GM23338 (cell line): ENCODE data around the gene KAZN. TPM values are rescaled to one million over a fixed set of nuclear protein-coding genes. Genes with fewer than 3 reads are reported as not detected.

Experiments used
- ATAC-seq: fragments of 200-7000 bp; cut with Tn5 transposase; 3 replicates; pipeline ENCODE4 v1.9.1; 2020
- DNase-seq: peaks from one replicate; pipeline ENCODE4 v3.0.0-alpha.2; 2015; ENCODE audit warnings: low spot score
- H2AFZ ChIP-seq: fragments of 200-600 bp; sonication (generic); 2 replicates; pipeline ENCODE4 v1.8.0; 2016; ENCODE audit warnings: antibody characterized with exemption, mild to moderate bottlenecking, moderate library complexity
- H3F3A ChIP-seq: fragments of 200-600 bp; sonication (generic); replicated peaks from 2 replicates; pipeline ENCODE4 v1.8.0; 2017; ENCODE audit warnings: antibody characterized with exemption, mixed run types, low read depth
- H3K27ac ChIP-seq: fragments of 200-600 bp; sonication (generic); 2 replicates; pipeline ENCODE4 v1.6.1; 2016; ENCODE audit warnings: low read depth
- H3K27me3 ChIP-seq: fragments of 200-600 bp; sonication (generic); 2 replicates; pipeline ENCODE4 v1.8.0; 2016; ENCODE audit warnings: mild to moderate bottlenecking, mixed run types, moderate library complexity; ENCODE audit not compliant: insufficient read depth
- H3K36me3 ChIP-seq: fragments of 200-600 bp; sonication (generic); 2 replicates; pipeline ENCODE4 v1.8.0; 2016; ENCODE audit warnings: mild to moderate bottlenecking; ENCODE audit not compliant: insufficient read depth
- H3K4me1 ChIP-seq: fragments of 200-600 bp; sonication (generic); 2 replicates; pipeline ENCODE4 v1.8.0; 2016; ENCODE audit warnings: mild to moderate bottlenecking, moderate library complexity; ENCODE audit not compliant: insufficient read depth
- H3K4me2 ChIP-seq: fragments of 200-600 bp; sonication (generic); 2 replicates; pipeline ENCODE4 v1.7.1; 2017; ENCODE audit warnings: mixed run types
- H3K4me3 ChIP-seq: fragments of 200-600 bp; sonication (generic); 2 replicates; pipeline ENCODE4 v1.6.1; 2016; ENCODE audit warnings: mixed run types
- H3K79me2 ChIP-seq: fragments of 200-600 bp; sonication (generic); replicated peaks from 2 replicates; pipeline ENCODE4 v1.8.0; 2017; ENCODE audit warnings: mild to moderate bottlenecking; ENCODE audit not compliant: insufficient read depth
- H3K9me2 ChIP-seq: fragments of 200-600 bp; sonication (generic); 2 replicates; pipeline ENCODE4 v1.8.0; 2017; ENCODE audit not compliant: insufficient read depth
- H4K20me1 ChIP-seq: fragments of 200-600 bp; sonication (generic); replicated peaks from 2 replicates; pipeline ENCODE4 v1.8.0; 2017; ENCODE audit warnings: mild to moderate bottlenecking; ENCODE audit not compliant: insufficient read depth
- H3K27ac Mint-ChIP-seq: 2 replicates; pipeline ENCODE4 v1.8.0; 2020; ENCODE audit warnings: inconsistent platforms, mild to moderate bottlenecking, moderate library complexity, mixed read lengths
- H3K27me3 Mint-ChIP-seq: 3 replicates; pipeline ENCODE4 v1.8.0; 2022; ENCODE audit warnings: low read depth, mild to moderate bottlenecking, moderate library complexity, mixed read lengths, inconsistent platforms; ENCODE audit not compliant: insufficient read depth, poor library complexity
- H3K36me3 Mint-ChIP-seq: 3 replicates; pipeline ENCODE4 v1.8.0; 2021; ENCODE audit warnings: low read depth, mild to moderate bottlenecking, inconsistent platforms, moderate library complexity, mixed read lengths
- H3K4me1 Mint-ChIP-seq: 3 replicates; pipeline ENCODE4 v1.8.0; 2020; ENCODE audit warnings: mild to moderate bottlenecking, inconsistent platforms, mixed read lengths
- H3K4me3 Mint-ChIP-seq: 3 replicates; pipeline ENCODE4 v1.8.0; 2021; ENCODE audit warnings: moderate library complexity, mild to moderate bottlenecking, inconsistent platforms, mixed read lengths
- H3K9me3 Mint-ChIP-seq: 3 replicates; pipeline ENCODE4 v1.8.0; 2020; ENCODE audit warnings: moderate library complexity, mild to moderate bottlenecking, inconsistent platforms, mixed read lengths
- CREB1 ChIP-seq: fragments of 250-450 bp; sonication (Bioruptor Pico); IDR thresholded peaks from 2 replicates; pipeline ENCODE4 v1.5.0; 2020; ENCODE audit warnings: low read depth, mild to moderate bottlenecking, moderate library complexity
- CTCF ChIP-seq, 2 experiments: fragments of 200-600 bp in 1 of 2; sonication (generic) in 1 of 2; conservative IDR thresholded peaks; 2 replicates each; pipeline versions ENCODE4 v1.5.1 to v1.6.1; 2016 to 2017; ENCODE audit warnings: antibody characterized with exemption in 2 of 2, low read depth in 2 of 2, mild to moderate bottlenecking in 2 of 2, moderate library complexity in 1 of 2
- ETS1 ChIP-seq: IDR thresholded peaks from 2 replicates; pipeline ENCODE4 v1.6.1; 2016; ENCODE audit warnings: antibody characterized with exemption
- EZH2 ChIP-seq: fragments of 200-600 bp; sonication (generic); IDR thresholded peaks from one replicate; pipeline ENCODE4 v1.8.0; 2017; ENCODE audit warnings: antibody characterized with exemption, mild to moderate bottlenecking, low read depth; ENCODE audit not compliant: unreplicated experiment
- EZH2phosphoT487 ChIP-seq: fragments of 200-600 bp; sonication (generic); IDR thresholded peaks from one replicate; pipeline ENCODE4 v1.8.1; 2018; ENCODE audit warnings: antibody characterized with exemption; ENCODE audit not compliant: unreplicated experiment
- JUNB ChIP-seq: IDR thresholded peaks from one replicate; pipeline ENCODE4 v1.6.1; 2016; ENCODE audit warnings: antibody characterized with exemption; ENCODE audit not compliant: unreplicated experiment
- NANOG ChIP-seq: IDR thresholded peaks from 2 replicates; pipeline ENCODE4 v1.6.1; 2016; ENCODE audit warnings: antibody characterized with exemption, borderline replicate concordance
- POLR2AphosphoS5 ChIP-seq: IDR thresholded peaks from 2 replicates; pipeline ENCODE4 v1.6.1; 2016; ENCODE audit warnings: antibody characterized with exemption, low read depth
- REST ChIP-seq: IDR thresholded peaks from one replicate; pipeline ENCODE4 v1.6.1; 2018; ENCODE audit warnings: antibody characterized with exemption; ENCODE audit not compliant: unreplicated experiment
- STAT1 ChIP-seq: IDR thresholded peaks from one replicate; pipeline ENCODE4 v1.6.1; 2016; ENCODE audit warnings: antibody characterized with exemption; ENCODE audit not compliant: unreplicated experiment
- ZNF114 ChIP-seq: fragments of 250-450 bp; sonication (Bioruptor Pico); IDR thresholded peaks from 2 replicates; pipeline ENCODE4 v1.5.0; 2020; ENCODE audit warnings: mild to moderate bottlenecking, moderate library complexity
- ZNF331 ChIP-seq: fragments of 250-450 bp; sonication (Bioruptor Pico); IDR thresholded peaks from 2 replicates; pipeline ENCODE4 v1.5.0; 2020; ENCODE audit warnings: low read depth, mild to moderate bottlenecking, moderate library complexity
- ZNF462 ChIP-seq: fragments of 250-450 bp; sonication (Bioruptor Pico); IDR thresholded peaks from 2 replicates; pipeline ENCODE4 v1.5.0; 2020; ENCODE audit warnings: mild to moderate bottlenecking, moderate library complexity
- polyA plus RNA-seq: library from polyadenylated mRNA; unstranded; fragments of >200 nt; fragmentation: Nextera tagmentation; extraction: Ambion mirVana; gene quantifications from 2 replicates; pipeline ENCODE4 v1.2.1, GENCODE V29; 2016
- total RNA-seq: library from RNA; depleted of rRNA; stranded (reverse); fragments of >200 nt; shearing (Covaris generic); gene quantifications from 2 replicates; pipeline ENCODE4 v1.2.3, GENCODE V29; 2014

The KAZN gene
- total and polyA plus RNA-seq, 2 experiments from 2014 or later, result 9.9 to 15.0 TPM

GRCh38 chr1:14840374-14840773 is 241.9 kb downstream of the KAZN start:
- Mint-ChIP-seq H3K4me3 (no peak overlapping the region), H3K36me3 (peaks cover 12% of the 10 kb centered on the region), H3K9me3 (peaks cover 39% of the 10 kb centered on the region), H3K27ac (no peak overlapping the region), H3K27me3 (peaks cover 3% of the 10 kb centered on the region), H3K4me1 (peaks cover 9% of the 10 kb centered on the region)
- no peak overlapping the region for H3K4me2 ChIP-seq
- no peak overlapping the region for H2AFZ ChIP-seq
- no peak overlapping the region for H3K27ac ChIP-seq
- no peaks in the 10 kb centered on the region; the same call in 1 of the 2 replicates for H3K4me1 ChIP-seq
- no peaks in the 10 kb centered on the region for H3K79me2 ChIP-seq
- H3K9me2 ChIP-seq, result peaks cover 6% of the 10 kb centered on the region; the same call in 1 of the 2 replicates
- ATAC-seq (no peak), DNase-seq (no peak)
- no peak for TF ChIP-seq EZH2
- no peak for TF ChIP-seq ZNF462 (CRISPR knock-in tag)
- TF ChIP-seq ZNF114, result no peak
- no peak for TF ChIP-seq JUNB
- no peak for TF ChIP-seq NANOG
- no peak for TF ChIP-seq REST
- no peak for TF ChIP-seq STAT1
- TF ChIP-seq POLR2AphosphoS5, result no peak
- TF ChIP-seq CTCF (conservative IDR thresholded peaks at IDR 0.05; ENCODE audit: low read depth in 2 of 2), result no peak
- TF ChIP-seq ZNF331 (CRISPR knock-in tag), result no peak
- no peak for TF ChIP-seq EZH2phosphoT487
- no peak for TF ChIP-seq CREB1 (CRISPR knock-in tag)
- TF ChIP-seq ETS1, result no peak
- H4K20me1 ChIP-seq, result 0 out of 2 replicates have a peak, but pooled peaks cover 3% of the 10 kb centered on the region
- no peaks in the 10 kb centered on the region for H3F3A ChIP-seq
- no peaks in the 10 kb centered on the region for H3K27me3 ChIP-seq
- no peak overlapping the region for H3K4me3 ChIP-seq
- no peaks in the 10 kb centered on the region for H3K36me3 ChIP-seq
